Karpas-422 (cell line): ENCODE measurements around the gene MAGT1. TPM values are rescaled to one million over a fixed set of nuclear protein-coding genes. Genes with fewer than 3 reads are reported as not detected.

Source experiments
- DNase-seq: peaks from one replicate; pipeline ENCODE4 v3.0.0-alpha.2; 2015
- H2AFZ ChIP-seq: fragments of 200-600 bp; sonication (generic); 2 replicates; pipeline ENCODE4 v1.6.1; 2014; ENCODE audit warnings: antibody characterized with exemption, low read length, mixed read lengths
- H3K27ac ChIP-seq: fragments of 200-600 bp; sonication (generic); 2 replicates; pipeline ENCODE4 v1.5.1; 2014; ENCODE audit warnings: mild to moderate bottlenecking, low read length, moderate library complexity
- H3K27me3 ChIP-seq: fragments of 200-600 bp; sonication (generic); 2 replicates; pipeline ENCODE4 v1.6.1; 2014; ENCODE audit warnings: low read length, mixed read lengths
- H3K36me3 ChIP-seq: fragments of 200-600 bp; sonication (generic); 2 replicates; pipeline ENCODE4 v1.6.1; 2014; ENCODE audit warnings: low read length, mixed read lengths; ENCODE audit not compliant: insufficient read depth
- H3K4me1 ChIP-seq: fragments of 200-600 bp; sonication (generic); 2 replicates; pipeline ENCODE4 v1.6.1; 2014; ENCODE audit warnings: mild to moderate bottlenecking, low read length, mixed read lengths
- H3K4me2 ChIP-seq: fragments of 200-600 bp; sonication (generic); 2 replicates; pipeline ENCODE4 v1.6.1; 2014; ENCODE audit warnings: low read length, low read depth, mild to moderate bottlenecking; ENCODE audit not compliant: poor library complexity, severe bottlenecking
- H3K4me3 ChIP-seq: fragments of 200-600 bp; sonication (generic); 2 replicates; pipeline ENCODE4 v1.5.1; 2014; ENCODE audit warnings: mild to moderate bottlenecking, antibody characterized with exemption, low read length, mixed read lengths
- H3K79me2 ChIP-seq: fragments of 200-600 bp; sonication (generic); 2 replicates; pipeline ENCODE4 v1.6.1; 2014; ENCODE audit warnings: mild to moderate bottlenecking, low read length, mixed read lengths
- H3K9ac ChIP-seq: fragments of 200-600 bp; sonication (generic); 2 replicates; pipeline ENCODE4 v1.6.0; 2014; ENCODE audit warnings: low read length
- H3K9me2 ChIP-seq: fragments of 200-600 bp; sonication (generic), shearing (Covaris generic); replicated peaks from 2 replicates; pipeline ENCODE4 v1.6.0; 2014; ENCODE audit warnings: mild to moderate bottlenecking, low read length, moderate library complexity; ENCODE audit not compliant: insufficient read depth
- H3K9me3 ChIP-seq: fragments of 300-700, 200-600 bp; sonication (generic); 2 replicates; pipeline ENCODE4 v1.6.1; 2014; ENCODE audit warnings: low read length, mixed read lengths
- H4K20me1 ChIP-seq: fragments of 200-600 bp; sonication (generic); 2 replicates; pipeline ENCODE4 v1.6.1; 2014; ENCODE audit warnings: mild to moderate bottlenecking, antibody characterized with exemption, low read length, low read depth; ENCODE audit not compliant: insufficient read depth
- small RNA-seq: library from RNA; depleted of rRNA; stranded (forward); fragments of <200 nt; gene quantifications from one replicate; pipeline ENCODE3, GENCODE V24; 2014
- total RNA-seq: library from RNA; depleted of rRNA; stranded (reverse); fragments of >200 nt; shearing (Covaris generic); gene quantifications from 2 replicates; pipeline ENCODE4 v1.2.3, GENCODE V29; 2014; ENCODE audit warnings: low replicate concordance; rRNA removed

MAGT1 gene
- total RNA-seq, 1 experiment from 2014 or later = 78.5 TPM

GRCh38 chrX:77776659-77777058, 118.6 kb downstream of the MAGT1 start:
- Histone ChIP-seq H3K9me2 (no peaks in the 10 kb centered on the region), H3K27me3 (no peaks in the 10 kb centered on the region), H3K36me3 (peaks cover 5% of the 10 kb centered on the region; the same call in 1 of the 2 replicates), H3K9ac (no peak overlapping the region), H2AFZ (no peak overlapping the region), H3K27ac (no peak overlapping the region), H3K4me3 (no peak overlapping the region), H3K4me2 (no peak overlapping the region), H3K79me2 (peaks cover 97% of the 10 kb centered on the region), H4K20me1 (peaks cover 6% of the 10 kb centered on the region; the same call in 1 of the 2 replicates), H3K9me3 (0 out of 2 replicates have a peak, but pooled peaks cover 7% of the 10 kb centered on the region), H3K4me1 (no peaks in the 10 kb centered on the region; the same call in 1 of the 2 replicates)
- no peak for DNase-seq

Small RNA genes within 50 kb of the gene (small RNA-seq; reads per million reads assigned to genes)
- gene RN7SL460P = not detected
- gene RNU6-854P = not detected

Other genes with a start within 250 kb of the MAGT1 start
- 69.7 and 92.5 TPM in 2 replicates for gene ATRX, start 109.2 kb downstream of the MAGT1 start, total RNA-seq
- 256 and 632 TPM in 2 replicates for gene COX7B, start 4.0 kb upstream of the MAGT1 start, total RNA-seq
- 4.0 and 6.3 TPM in 2 replicates for gene ATP7A, start 15.3 kb upstream of the MAGT1 start, total RNA-seq
- not detected in 2 replicates for gene PGAM4, start 74.2 kb upstream of the MAGT1 start, total RNA-seq
- gene PGK1, start 208.8 kb upstream of the MAGT1 start, total RNA-seq = 299 and 337 TPM in 2 replicates
- 1.0 and 4.8 TPM in 2 replicates for gene TAF9B, start 244.2 kb upstream of the MAGT1 start, total RNA-seq